D721Med (cell line): ENCODE data around the gene CNTF.

Experiments
- DNase-seq: peaks from one replicate; pipeline ENCODE4 v3.0.0; 2011; ENCODE audit warnings: low spot score; ENCODE audit not compliant: insufficient read length
- FAIRE-seq: peaks from 2 replicates; lab custom pipeline; 2011; peaks lifted over from hg19 to GRCh38; lab: Jason Lieb, UNC
- TF ChIP-seq, protein P1 (sequence below): IDR thresholded peaks from 2 replicates; pipeline ENCODE4 v1.5.1; 2012; ENCODE audit warnings: mild to moderate bottlenecking, control low read depth; ENCODE audit not compliant: insufficient read depth; ENCODE audit errors: missing control alignments

CNTF gene

DNA sequence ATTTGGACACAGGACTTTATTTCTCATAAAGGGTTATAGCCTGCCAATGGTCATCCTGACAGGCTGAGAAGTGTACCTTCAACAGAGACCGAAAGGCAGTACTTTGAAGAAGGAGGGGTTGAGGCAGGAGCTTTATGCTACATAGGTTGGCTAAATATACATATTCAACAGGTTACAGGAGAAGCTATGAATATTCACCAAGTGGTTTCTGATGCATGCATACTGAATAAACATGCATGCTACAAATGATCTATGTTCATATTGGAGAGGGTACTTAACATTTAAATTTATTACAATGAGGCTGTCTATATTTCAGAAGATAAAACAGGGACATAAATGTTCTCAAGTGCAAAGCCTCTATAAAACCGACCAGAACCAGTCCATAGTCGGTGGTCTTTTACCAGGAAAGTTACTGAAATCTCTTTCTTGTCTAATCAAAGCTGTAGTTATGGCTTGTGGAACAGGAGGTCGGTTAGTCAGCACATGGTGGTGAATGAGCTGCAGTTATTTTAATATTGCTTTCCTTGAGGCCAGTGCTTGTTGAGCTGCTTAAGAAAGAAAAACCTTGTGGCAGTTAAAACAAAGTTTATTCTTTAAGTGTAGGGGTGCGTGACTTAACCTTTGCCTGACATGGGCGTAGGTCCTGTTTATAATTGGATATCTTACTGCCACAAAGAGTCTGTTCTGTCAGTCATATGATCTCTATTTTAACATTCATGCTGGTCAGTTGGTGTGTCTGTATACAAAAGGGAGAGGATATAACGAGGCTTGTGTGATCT lies 19.5 kb downstream of the CNTF start:
- no peak for DNase-seq
- TF ChIP-seq, protein P1, sequence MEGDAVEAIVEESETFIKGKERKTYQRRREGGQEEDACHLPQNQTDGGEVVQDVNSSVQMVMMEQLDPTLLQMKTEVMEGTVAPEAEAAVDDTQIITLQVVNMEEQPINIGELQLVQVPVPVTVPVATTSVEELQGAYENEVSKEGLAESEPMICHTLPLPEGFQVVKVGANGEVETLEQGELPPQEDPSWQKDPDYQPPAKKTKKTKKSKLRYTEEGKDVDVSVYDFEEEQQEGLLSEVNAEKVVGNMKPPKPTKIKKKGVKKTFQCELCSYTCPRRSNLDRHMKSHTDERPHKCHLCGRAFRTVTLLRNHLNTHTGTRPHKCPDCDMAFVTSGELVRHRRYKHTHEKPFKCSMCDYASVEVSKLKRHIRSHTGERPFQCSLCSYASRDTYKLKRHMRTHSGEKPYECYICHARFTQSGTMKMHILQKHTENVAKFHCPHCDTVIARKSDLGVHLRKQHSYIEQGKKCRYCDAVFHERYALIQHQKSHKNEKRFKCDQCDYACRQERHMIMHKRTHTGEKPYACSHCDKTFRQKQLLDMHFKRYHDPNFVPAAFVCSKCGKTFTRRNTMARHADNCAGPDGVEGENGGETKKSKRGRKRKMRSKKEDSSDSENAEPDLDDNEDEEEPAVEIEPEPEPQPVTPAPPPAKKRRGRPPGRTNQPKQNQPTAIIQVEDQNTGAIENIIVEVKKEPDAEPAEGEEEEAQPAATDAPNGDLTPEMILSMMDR: no peak
- no peak for FAIRE-seq

DNA sequence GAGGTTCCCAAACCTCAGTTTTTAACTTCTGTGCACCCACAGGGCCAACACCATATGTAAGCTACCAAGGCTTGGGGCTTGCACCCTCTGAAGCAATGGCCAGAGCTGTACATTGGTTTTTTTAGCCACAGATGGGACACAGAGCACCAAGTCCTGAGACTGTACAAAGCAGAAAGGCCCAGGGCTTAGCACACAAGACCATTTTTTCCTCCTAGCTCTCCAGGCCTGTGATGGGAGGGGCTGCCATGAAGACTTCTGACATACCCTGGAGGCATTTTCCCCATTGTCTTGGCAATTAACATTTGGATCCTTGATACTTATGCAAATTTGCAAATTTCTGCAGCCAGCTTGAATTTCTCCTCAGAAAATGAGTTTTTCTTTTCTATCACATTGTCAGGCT lies 23.4 kb downstream of the CNTF start:
- no peak for FAIRE-seq
- TF ChIP-seq, protein P1: no peak
- no peak for DNase-seq

DNA sequence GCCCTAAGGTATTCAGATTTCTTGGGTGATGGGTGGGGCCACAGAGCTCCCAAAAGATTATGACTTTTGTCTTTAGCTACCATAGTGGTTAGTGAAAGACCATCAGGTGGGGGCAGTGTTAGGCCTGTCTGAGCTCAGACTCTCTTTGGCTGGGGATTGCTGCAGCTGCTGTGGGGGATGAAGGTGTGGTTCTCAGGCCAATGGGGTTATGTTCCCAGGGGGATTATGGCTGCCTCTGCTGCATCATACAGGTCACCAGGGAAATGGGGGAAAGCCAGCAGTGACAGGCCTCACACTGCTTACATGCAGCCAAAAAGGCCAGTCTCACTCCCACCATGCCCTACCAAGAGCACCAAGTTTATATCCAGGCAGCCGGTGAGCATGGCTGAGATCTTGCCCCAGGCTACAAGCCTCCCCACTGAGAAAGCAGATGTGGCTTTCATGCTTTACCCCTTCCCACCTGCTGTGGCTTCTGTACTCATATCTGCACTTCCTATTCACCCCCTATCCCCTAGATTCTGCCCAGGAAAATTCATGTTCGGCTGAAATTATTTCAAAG lies 24.8 kb downstream of the CNTF start:
- DNase-seq (no peak), FAIRE-seq (no peak)
- TF ChIP-seq, protein P1: no peak

DNA sequence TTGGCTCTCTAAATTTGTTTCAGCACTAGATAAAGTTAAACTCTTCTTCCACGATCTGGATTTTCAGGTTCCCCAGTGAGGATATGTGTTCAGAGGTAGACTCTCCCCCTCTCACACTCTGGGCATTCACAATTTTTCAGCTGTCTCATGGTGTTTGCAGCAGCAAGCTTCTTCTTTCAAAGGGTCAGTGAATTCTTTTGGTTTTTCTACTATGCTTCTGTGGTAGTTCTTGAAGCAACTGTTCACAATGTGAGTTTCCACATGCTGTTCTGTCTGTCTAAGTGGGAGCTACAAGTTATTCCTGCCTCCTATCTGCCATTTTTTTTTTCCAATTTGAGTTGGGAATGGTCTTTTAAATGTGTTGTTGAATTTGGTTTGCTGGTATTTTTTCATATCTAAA lies 25.4 kb downstream of the CNTF start:
- no peak for FAIRE-seq
- no peak for DNase-seq
- TF ChIP-seq, protein P1: no peak

DNA sequence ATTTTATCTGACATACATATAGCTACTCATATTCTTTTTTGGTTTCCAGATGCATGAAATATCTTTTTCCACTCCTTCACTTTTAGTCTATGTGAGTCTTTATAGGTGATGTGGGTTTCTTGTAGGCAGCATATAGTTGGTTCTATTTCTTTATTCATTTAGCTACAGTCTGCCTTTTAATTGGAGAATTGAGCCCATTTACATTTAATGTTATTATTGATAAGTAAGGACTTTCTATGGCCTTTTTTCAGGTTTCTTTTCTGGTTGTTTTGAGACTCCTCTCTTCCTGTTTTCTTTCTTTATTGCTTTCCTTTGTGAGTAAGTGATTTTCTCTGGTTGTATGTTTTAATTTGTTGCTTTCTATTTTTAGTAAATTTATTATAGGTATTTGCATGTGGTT lies 27.2 kb downstream of the CNTF start:
- FAIRE-seq (no peak), DNase-seq (no peak)
- TF ChIP-seq, protein P1: no peak

DNA sequence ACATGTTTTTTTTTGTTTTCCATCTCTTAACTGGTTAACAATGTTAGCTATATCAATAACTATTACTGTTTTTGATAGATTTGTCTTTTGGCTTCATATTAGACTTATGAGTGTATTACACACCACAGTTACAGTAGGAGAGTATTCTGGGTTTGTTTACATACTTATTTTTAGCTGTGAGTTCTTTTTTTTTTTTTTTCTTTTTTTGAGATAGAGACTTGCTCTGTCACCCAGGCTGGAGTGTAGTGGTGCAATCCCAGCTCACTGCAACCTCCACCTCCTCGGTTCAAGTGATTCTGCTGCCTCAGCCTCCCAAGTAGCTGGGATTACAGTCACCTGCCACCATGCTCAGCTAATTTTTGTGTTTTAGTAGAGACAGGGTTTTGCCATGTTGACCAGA lies 28.0 kb downstream of the CNTF start:
- DNase-seq (no peak), FAIRE-seq (no peak)
- TF ChIP-seq, protein P1: no peak

DNA sequence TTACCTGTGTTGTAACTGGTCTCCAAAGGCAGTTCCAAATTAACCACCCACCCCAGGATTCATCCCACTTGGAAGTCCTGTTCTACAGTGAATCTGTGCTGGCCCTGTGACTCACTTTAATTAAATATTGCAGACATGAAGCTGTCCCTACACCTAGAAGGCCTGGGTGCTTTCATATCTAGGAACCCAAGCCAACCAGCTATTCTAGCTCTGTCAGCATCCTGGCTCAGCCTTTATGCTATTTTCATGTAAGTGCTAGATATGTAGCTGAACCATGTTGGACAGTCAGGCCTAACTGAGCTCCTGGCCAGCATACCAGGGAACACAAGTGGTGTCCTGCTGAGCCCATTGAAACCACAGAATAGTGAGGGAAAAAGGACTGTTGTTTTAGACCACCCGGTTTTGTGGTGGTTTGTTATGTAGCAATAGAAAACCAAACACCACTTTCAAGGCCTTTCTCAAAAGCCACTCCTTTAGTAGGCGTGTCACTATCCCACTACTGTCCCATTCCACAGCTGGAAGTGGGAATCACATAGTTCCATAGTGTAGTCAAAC lies 30.3 kb downstream of the CNTF start:
- FAIRE-seq (no peak), DNase-seq (no peak)
- TF ChIP-seq, protein P1: no peak
